ENCODE results near the gene ABCB9. TPM values are rescaled to one million over a fixed set of nuclear protein-coding genes. Genes with fewer than 3 reads are reported as not detected.

ABCB9 gene
- total and polyA plus RNA-seq, 2 experiments from 2014 or later, result 1.2 to 7.0 TPM

GRCh38 chr12:123003257-123003656 lies 37.0 kb upstream of the ABCB9 start (continued):
- TF ChIP-seq ZNF462 (CRISPR knock-in tag; IDR thresholded peaks at IDR 0.05) (no peak), EZH2phosphoT487 (IDR thresholded peaks at IDR 0.05; ENCODE audit: unreplicated experiment) (no peak), EZH2 (IDR thresholded peaks at IDR 0.05; ENCODE audit: low read depth, unreplicated experiment) (no peak), ZNF114 (CRISPR knock-in tag; IDR thresholded peaks at IDR 0.05) (no peak), CREB1 (CRISPR knock-in tag; IDR thresholded peaks at IDR 0.05; ENCODE audit: low read depth) (no peak)

GRCh38 chr12:123001464-123001863 lies 35.2 kb upstream of the ABCB9 start:
- DNase-seq (ENCODE audit: low spot score) (no peak), ATAC-seq (no peak)
- Histone ChIP-seq H3K4me1 (ENCODE audit: insufficient read depth) (no peaks in the 10 kb centered on the region), H3K27me3 (ENCODE audit: insufficient read depth) (no peaks in the 10 kb centered on the region), H3K4me3 (no peak overlapping the region), H3K27ac (ENCODE audit: low read depth) (no peak overlapping the region), H3K36me3 (ENCODE audit: insufficient read depth) (no peaks in the 10 kb centered on the region), H4K20me1 (replicated peaks; ENCODE audit: insufficient read depth) (no peaks in the 10 kb centered on the region), H3K79me2 (replicated peaks; ENCODE audit: insufficient read depth) (no peaks in the 10 kb centered on the region), H3K4me2 (no peak overlapping the region), H3K9me2 (ENCODE audit: insufficient read depth) (no peaks in the 10 kb centered on the region), H2AFZ (no peak overlapping the region), H3F3A (replicated peaks; ENCODE audit: low read depth) (no peaks in the 10 kb centered on the region)
- no peak overlapping the region for H3K27ac Mint-ChIP-seq
- no peak overlapping the region for H3K4me3 Mint-ChIP-seq
- H3K36me3 Mint-ChIP-seq (ENCODE audit: low read depth), result no peaks in the 10 kb centered on the region
- peaks cover 13% of the 10 kb centered on the region for H3K27me3 Mint-ChIP-seq (ENCODE audit: insufficient read depth, low read depth, poor library complexity)
- H3K4me1 Mint-ChIP-seq, result no peaks in the 10 kb centered on the region; the same call in 2 of the 3 replicates
- no peaks in the 10 kb centered on the region; the same call in 2 of the 3 replicates for H3K9me3 Mint-ChIP-seq
- TF ChIP-seq JUNB (IDR thresholded peaks at IDR 0.05; ENCODE audit: unreplicated experiment) (no peak), REST (IDR thresholded peaks at IDR 0.05; ENCODE audit: unreplicated experiment) (no peak), EZH2 (IDR thresholded peaks at IDR 0.05; ENCODE audit: low read depth, unreplicated experiment) (no peak), ZNF114 (CRISPR knock-in tag; IDR thresholded peaks at IDR 0.05) (no peak), CTCF (conservative IDR thresholded peaks at IDR 0.05; ENCODE audit: low read depth in 2 of 2) (no peak)
